Liver (tissue), 3 donors: Measurements from ENCODE around the gene CCL16.

Experiments used
- SP1 ChIP-seq: IDR thresholded peaks from 2 replicates; pipeline ENCODE4 v1.6.1; 2018; ENCODE audit warnings: antibody characterized with exemption, mild to moderate bottlenecking
- TF ChIP-seq, protein P1 (sequence below): fragments of 150-350 bp; IDR thresholded peaks from 2 replicates; pipeline ENCODE4 v1.5.1; 2017; ENCODE audit warnings: improper control_type of control experiment, low read depth, low read length; ENCODE audit not compliant: missing input control
- TF ChIP-seq, protein P2 (sequence below): IDR thresholded peaks from 2 replicates; pipeline ENCODE4 v1.6.1; 2016; ENCODE audit warnings: antibody characterized with exemption, mild to moderate bottlenecking
- donor health status: healthy.
- donor health status: healthy.

DNA sequence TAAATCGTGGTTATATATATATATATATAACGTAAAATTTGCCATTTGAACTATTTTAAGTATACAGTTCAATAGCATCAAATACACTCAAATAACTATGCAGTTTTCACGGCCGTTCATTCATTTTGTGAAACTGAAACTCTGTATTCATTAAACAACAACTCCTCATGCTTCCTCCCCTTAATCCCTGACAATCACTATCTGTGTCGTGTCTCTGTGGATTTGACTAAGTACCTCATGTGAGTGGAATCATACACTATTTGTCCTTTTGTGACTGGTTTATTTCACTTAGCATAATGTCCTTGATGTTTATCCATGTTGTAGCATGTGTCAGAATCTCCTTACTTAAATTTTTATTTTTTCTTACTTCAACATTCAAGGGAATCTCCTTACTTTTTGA is 33.6 kb upstream of the CCL16 start:
- TF ChIP-seq SP1: no peak
- TF ChIP-seq, protein P1, sequence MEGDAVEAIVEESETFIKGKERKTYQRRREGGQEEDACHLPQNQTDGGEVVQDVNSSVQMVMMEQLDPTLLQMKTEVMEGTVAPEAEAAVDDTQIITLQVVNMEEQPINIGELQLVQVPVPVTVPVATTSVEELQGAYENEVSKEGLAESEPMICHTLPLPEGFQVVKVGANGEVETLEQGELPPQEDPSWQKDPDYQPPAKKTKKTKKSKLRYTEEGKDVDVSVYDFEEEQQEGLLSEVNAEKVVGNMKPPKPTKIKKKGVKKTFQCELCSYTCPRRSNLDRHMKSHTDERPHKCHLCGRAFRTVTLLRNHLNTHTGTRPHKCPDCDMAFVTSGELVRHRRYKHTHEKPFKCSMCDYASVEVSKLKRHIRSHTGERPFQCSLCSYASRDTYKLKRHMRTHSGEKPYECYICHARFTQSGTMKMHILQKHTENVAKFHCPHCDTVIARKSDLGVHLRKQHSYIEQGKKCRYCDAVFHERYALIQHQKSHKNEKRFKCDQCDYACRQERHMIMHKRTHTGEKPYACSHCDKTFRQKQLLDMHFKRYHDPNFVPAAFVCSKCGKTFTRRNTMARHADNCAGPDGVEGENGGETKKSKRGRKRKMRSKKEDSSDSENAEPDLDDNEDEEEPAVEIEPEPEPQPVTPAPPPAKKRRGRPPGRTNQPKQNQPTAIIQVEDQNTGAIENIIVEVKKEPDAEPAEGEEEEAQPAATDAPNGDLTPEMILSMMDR: no peak
- TF ChIP-seq, protein P2, sequence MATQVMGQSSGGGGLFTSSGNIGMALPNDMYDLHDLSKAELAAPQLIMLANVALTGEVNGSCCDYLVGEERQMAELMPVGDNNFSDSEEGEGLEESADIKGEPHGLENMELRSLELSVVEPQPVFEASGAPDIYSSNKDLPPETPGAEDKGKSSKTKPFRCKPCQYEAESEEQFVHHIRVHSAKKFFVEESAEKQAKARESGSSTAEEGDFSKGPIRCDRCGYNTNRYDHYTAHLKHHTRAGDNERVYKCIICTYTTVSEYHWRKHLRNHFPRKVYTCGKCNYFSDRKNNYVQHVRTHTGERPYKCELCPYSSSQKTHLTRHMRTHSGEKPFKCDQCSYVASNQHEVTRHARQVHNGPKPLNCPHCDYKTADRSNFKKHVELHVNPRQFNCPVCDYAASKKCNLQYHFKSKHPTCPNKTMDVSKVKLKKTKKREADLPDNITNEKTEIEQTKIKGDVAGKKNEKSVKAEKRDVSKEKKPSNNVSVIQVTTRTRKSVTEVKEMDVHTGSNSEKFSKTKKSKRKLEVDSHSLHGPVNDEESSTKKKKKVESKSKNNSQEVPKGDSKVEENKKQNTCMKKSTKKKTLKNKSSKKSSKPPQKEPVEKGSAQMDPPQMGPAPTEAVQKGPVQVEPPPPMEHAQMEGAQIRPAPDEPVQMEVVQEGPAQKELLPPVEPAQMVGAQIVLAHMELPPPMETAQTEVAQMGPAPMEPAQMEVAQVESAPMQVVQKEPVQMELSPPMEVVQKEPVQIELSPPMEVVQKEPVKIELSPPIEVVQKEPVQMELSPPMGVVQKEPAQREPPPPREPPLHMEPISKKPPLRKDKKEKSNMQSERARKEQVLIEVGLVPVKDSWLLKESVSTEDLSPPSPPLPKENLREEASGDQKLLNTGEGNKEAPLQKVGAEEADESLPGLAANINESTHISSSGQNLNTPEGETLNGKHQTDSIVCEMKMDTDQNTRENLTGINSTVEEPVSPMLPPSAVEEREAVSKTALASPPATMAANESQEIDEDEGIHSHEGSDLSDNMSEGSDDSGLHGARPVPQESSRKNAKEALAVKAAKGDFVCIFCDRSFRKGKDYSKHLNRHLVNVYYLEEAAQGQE: no peak
